Breast epithelium (tissue), 4 donors: ENCODE data around the gene SCML2. TPM values are rescaled to one million over a fixed set of nuclear protein-coding genes. Genes with fewer than 3 reads are reported as not detected.

ENCODE experiments used
- DNase-seq, 2 donors: peaks; one replicate each; pipeline ENCODE4 v3.0.0-alpha.2; 2019; ENCODE audit warnings: low spot score in 2 of 2
- H3K27ac ChIP-seq, 2 donors: fragments of 200-600 bp; sonication (generic) in 1 of 2; one replicate each; pipeline ENCODE4 v1.5.1; 2016 to 2019; ENCODE audit warnings: mild to moderate bottlenecking in 1 of 2
- H3K27me3 ChIP-seq, 2 donors: fragments of 200-600 bp; sonication (generic) in 1 of 2; one replicate each; pipeline versions ENCODE4 v1.5.1 to v1.6.0; 2017 to 2019; ENCODE audit warnings: control low read depth in 1 of 2, mild to moderate bottlenecking in 1 of 2
- H3K36me3 ChIP-seq: fragments of 200-600 bp; one replicate; pipeline ENCODE4 v1.5.1; 2019
- H3K4me1 ChIP-seq, 2 donors: fragments of 200-600 bp; sonication (generic); one replicate each; pipeline ENCODE4 v1.5.1; 2016 to 2019; ENCODE audit warnings: control low read depth in 1 of 2
- H3K4me3 ChIP-seq, 3 donors: fragments of 200-600 bp; sonication (generic); 1 replicate in 2 of 3; 2 replicates in 1 of 3; pipeline ENCODE4 v1.5.1; 2016 to 2019; ENCODE audit warnings: mild to moderate bottlenecking in 3 of 3, moderate library complexity in 2 of 3
- H3K9me3 ChIP-seq, 2 donors: fragments of 200-600 bp; sonication (generic) in 1 of 2; one replicate each; pipeline ENCODE4 v1.5.1; 2016 to 2019; ENCODE audit warnings: control low read depth in 1 of 2
- CTCF ChIP-seq, 3 donors: fragments of 450-650 bp; IDR thresholded peaks; one replicate each; pipeline ENCODE4 v1.5.1; 2016 to 2017; ENCODE audit warnings: antibody characterized with exemption in 3 of 3, mild to moderate bottlenecking in 3 of 3, moderate library complexity in 3 of 3
- POLR2A ChIP-seq: fragments of 450-650 bp; IDR thresholded peaks from one replicate; pipeline ENCODE4 v1.6.1; 2016; ENCODE audit warnings: antibody characterized with exemption, mild to moderate bottlenecking, moderate library complexity
- POLR2AphosphoS5 ChIP-seq, 3 donors: sonication (generic); formaldehyde crosslinking; IDR thresholded peaks; one replicate each; pipeline ENCODE4 v1.6.1; 2017; ENCODE audit warnings: antibody characterized with exemption in 3 of 3
- intact Hi-C: fragments of 100-400 bp; cut with DNase I; formaldehyde crosslinking; loops from one replicate; pipeline ENCODE4 v1.15.1; 2023; ENCODE audit warnings: low total_unique reads
- total RNA-seq, 3 donors: library from RNA; depleted of rRNA; stranded (reverse); fragments of >200 nt; gene quantifications; one replicate each; pipeline ENCODE4 v1.1.0, GENCODE V29; 2016

SCML2 gene
- total RNA-seq, 3 donors from 2014 or later: 1.8 to 3.9 (median 1.8) TPM

- peaks cover 0 to 15% of the 10 kb centered on the region in 2 donors for H3K27me3 ChIP-seq
- no peak for DNase-seq
- intact Hi-C loops: no loop called here
- H3K4me3 ChIP-seq: no peak overlapping the region
- no peak for TF ChIP-seq CTCF (IDR thresholded peaks at IDR 0.05)
- no peak for TF ChIP-seq POLR2AphosphoS5 (IDR thresholded peaks at IDR 0.05)
- TF ChIP-seq POLR2A: no peak
- no peaks in the 10 kb centered on the region for H3K4me1 ChIP-seq
- no peaks in the 10 kb centered on the region for H3K36me3 ChIP-seq
- H3K9me3 ChIP-seq: no peaks in the 10 kb centered on the region
- H3K27ac ChIP-seq: no peak overlapping the region
Measured at GRCh38 chrX:18351784-18352183, 2.7 kb downstream of the SCML2 start.

DNA sequence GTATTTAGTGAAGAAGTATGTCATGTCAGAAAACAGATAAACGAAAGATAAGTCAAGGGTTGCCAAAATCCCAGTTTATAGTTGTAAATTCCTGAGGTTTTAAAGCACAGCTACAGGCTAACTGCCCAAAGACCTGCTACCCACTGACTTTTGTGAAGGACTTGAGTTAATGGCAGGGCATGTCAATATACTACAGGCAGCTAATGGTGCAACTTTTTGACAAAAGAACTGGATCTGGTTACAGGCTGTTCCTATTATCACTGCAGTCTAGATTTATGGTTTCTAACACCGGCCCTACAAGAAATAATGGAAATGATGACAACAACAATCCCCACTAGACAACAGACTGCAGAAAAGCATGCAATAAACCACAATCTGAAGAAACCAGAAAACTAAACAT is 6.4 kb downstream of the SCML2 start:
- intact Hi-C loops: no loop called here
- no peak for DNase-seq

DNA sequence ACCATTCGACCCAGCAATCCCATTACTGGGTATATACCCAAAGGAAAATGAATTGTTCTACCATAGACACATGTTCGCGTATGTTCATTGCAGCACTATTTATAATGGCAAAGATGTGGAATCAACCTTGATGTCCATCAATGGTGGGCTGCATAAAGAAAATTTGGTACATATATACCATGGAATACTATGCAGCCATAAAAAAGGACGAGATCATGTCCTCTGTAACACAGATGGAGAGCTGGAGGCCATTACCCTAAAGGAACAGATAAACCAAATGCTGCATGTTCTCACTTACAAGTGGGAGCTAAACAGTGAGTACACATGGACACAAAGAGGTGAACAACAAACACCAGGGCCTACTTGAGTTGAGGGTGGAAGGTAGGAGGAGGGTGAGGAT is 45.1 kb downstream of the SCML2 start:
- Histone ChIP-seq H3K27ac (no peak overlapping the region), H3K36me3 (no peaks in the 10 kb centered on the region), H3K4me1 (no peaks in the 10 kb centered on the region), H3K27me3 (no peaks in the 10 kb centered on the region), H3K4me3 (no peak overlapping the region), H3K9me3 (peaks cover 0 to 8% of the 10 kb centered on the region in 2 donors)
- no peak for DNase-seq
- intact Hi-C loops: no loop called here
- TF ChIP-seq POLR2AphosphoS5 (IDR thresholded peaks at IDR 0.05) (no peak), CTCF (IDR thresholded peaks at IDR 0.05) (no peak), POLR2A (no peak)

More for the DNA sequence above, 6.4 kb downstream of the SCML2 start:
- no peaks in the 10 kb centered on the region for H3K9me3 ChIP-seq
- H3K4me3 ChIP-seq: no peak overlapping the region
- TF ChIP-seq POLR2AphosphoS5 (IDR thresholded peaks at IDR 0.05): no peak
- no peak for TF ChIP-seq POLR2A
- no peak for TF ChIP-seq CTCF (IDR thresholded peaks at IDR 0.05)
- no peak overlapping the region for H3K27ac ChIP-seq
- H3K36me3 ChIP-seq: no peaks in the 10 kb centered on the region
- H3K4me1 ChIP-seq: no peaks in the 10 kb centered on the region
- peaks cover 0 to 12% of the 10 kb centered on the region in 2 donors for H3K27me3 ChIP-seq

DNA sequence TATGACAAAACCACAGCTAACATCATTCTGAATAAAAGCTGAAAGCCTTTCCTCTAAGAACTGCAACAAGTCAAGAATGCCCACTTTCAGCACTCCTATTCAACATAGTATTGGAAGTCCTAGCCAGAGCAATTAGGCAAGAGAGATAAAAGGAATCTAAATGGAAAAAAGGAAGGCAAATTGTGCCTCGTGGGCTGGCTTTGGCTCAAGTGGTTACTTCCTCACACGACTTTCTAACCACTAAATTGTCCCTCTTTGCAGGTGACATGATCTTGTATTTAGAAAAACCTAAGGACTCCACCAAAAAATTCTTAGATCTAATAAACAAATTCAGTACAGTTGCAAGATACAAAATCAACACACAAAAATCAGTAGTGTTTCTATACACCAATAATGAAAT is 57.2 kb downstream of the SCML2 start:
- no peak overlapping the region for H3K4me3 ChIP-seq
- H3K27ac ChIP-seq: no peak overlapping the region
- no peaks in the 10 kb centered on the region for H3K4me1 ChIP-seq
- no peak for DNase-seq
- intact Hi-C loops: no loop called here
- H3K9me3 ChIP-seq: peaks cover 6 to 12% of the 10 kb centered on the region in 2 donors
- TF ChIP-seq POLR2AphosphoS5 (IDR thresholded peaks at IDR 0.05): no peak
- no peak for TF ChIP-seq POLR2A
- no peak for TF ChIP-seq CTCF (IDR thresholded peaks at IDR 0.05)
- H3K36me3 ChIP-seq: no peaks in the 10 kb centered on the region
- H3K27me3 ChIP-seq: peaks cover 0 to 6% of the 10 kb centered on the region in 2 donors

- Histone ChIP-seq H3K27ac (no peak overlapping the region), H3K36me3 (no peaks in the 10 kb centered on the region), H3K4me3 (no peak overlapping the region), H3K27me3 (peaks cover 0 to 10% of the 10 kb centered on the region in 2 donors), H3K9me3 (peaks cover 6 to 8% of the 10 kb centered on the region in 2 donors), H3K4me1 (no peaks in the 10 kb centered on the region)
- TF ChIP-seq POLR2A: no peak
- no peak for TF ChIP-seq POLR2AphosphoS5 (IDR thresholded peaks at IDR 0.05)
- no peak for TF ChIP-seq CTCF (IDR thresholded peaks at IDR 0.05)
- intact Hi-C loops: no loop called here
- DNase-seq: no peak
Measured at GRCh38 chrX:18294893-18295292, 59.6 kb downstream of the SCML2 start.
